Stimulated activated CD4-positive, alpha-beta T cell treated with anti-CD3 and anti-CD28 coated beads, Interleukin-4, amount 100 ng/mL, for 4 hours (primary cell): ENCODE data around the gene MAP4.
"Not testable (repeated sequence)": the region's sequence is repeated elsewhere in the genome, so short reads cannot be mapped to it uniquely, and the experiment has no call there.

Experiments used
- DNase-seq, 2 experiments: peaks; one replicate each; pipeline ENCODE4 v3.0.0-alpha.2; 2020

The MAP4 gene

GRCh38 chr3:48016301-48016973 is at the start of gene MAP4:
MAP4 (minus strand) TSS chr3:48016416; CDS start chr3:47998860, 17,556 bp downstream.
- no peak for DNase-seq

DNA sequence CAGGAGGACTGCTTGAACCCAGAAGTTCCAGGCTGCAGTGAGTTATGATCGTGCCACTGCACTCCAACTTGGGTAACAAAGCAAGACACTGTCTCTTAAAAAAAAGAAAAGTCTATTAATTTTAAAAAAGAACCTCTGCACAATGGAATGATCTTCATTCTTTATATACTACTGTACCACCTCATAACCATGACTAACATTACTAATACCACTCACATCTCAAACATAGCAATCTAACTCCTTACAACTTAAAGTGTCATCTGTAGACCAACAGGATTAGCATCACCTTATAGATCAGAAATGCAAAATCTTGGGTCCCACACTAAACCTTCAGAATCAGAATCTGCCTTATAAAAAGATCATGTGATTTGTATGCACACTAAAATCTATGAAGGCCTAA is 48.8 kb upstream of the MAP4 start:
- no peak for DNase-seq

GRCh38 chr3:48064292-48064829 is 48.1 kb upstream of the MAP4 start:
- no peak for DNase-seq

GRCh38 chr3:48061586-48061985 is 45.4 kb upstream of the MAP4 start:
- not testable (repeated sequence) for DNase-seq

- no peak for DNase-seq
Measured at GRCh38 chr3:48058091-48058490, 41.9 kb upstream of the MAP4 start.

DNA sequence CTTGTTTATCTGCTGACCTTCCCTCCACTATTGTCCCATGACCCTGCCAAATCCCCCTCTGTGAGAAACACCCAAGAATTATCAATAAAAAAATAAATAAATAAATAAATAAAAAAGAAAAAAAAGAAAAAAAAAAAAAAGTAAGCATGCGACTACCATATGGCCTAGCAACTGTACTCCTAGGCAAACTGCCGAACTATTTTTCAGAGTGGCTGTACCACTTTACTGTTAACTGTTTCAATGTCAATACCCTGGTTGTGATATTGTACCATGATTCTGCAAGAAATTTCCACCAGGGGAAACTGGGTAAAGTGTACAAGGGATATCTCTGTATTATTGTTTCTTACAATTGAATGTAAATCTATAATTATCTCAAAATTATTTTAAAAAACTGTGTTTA is 41.3 kb upstream of the MAP4 start:
- DNase-seq: no peak

DNA sequence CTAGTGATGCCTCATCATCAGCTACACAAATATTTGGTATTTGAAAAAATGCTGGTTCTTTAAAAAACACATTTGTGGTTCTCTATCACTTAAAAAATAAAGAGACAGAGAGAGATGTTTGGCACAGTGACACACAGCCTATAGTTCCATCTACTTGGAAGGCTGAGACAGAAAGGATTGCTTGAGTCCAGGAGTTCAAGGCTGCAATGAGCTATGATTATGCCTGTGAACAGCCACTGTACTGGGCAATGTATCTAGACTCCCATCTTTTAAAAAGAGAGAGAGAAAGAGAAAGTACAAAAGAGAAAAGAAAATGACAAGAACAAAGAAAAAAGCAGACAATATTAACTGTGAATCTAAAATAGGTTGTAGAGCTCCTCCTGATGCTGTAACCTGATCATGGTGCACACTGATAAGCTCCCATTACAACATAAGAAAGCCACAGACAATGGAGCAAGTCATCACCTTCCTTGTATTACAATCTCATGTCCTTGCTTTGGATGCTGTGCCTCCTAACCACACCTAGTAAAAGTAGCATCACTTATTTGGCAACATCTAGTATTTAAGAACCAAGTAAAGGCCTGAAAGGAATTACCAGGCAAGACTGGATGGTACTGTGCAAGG is 31.7 kb upstream of the MAP4 start:
- DNase-seq: no peak

DNA sequence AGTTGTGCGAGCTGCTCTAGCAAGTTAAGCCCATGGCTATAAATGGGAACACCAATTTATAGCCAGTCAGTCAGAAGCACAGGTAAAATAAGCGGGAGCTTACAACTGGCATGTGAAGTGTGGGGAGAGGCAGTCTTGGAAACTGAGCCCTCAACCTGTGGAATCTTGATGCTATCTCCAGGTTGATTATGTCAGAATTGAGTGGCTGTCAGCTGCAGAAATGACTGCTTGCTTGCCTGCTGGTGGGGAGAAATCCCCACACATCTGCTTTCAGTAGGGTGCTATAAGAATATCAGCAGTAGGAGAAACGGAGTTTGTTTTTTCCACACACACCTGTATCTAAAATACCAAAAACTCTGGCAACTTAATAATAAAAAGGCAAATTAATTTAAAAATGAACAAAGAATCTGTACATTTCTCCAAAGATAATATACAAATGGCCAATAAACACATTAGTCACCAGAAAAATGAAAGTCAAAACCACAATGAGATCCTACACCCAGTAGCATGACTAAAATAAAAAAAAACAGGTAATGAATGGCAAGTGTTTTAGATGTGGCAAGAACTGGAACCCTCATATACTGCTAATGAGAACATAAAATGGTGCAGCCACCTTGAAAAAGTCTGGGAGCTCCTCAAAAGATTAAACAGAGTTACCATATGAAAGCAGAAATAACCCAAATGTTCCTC is 26.0 kb upstream of the MAP4 start:
- no peak for DNase-seq

DNA sequence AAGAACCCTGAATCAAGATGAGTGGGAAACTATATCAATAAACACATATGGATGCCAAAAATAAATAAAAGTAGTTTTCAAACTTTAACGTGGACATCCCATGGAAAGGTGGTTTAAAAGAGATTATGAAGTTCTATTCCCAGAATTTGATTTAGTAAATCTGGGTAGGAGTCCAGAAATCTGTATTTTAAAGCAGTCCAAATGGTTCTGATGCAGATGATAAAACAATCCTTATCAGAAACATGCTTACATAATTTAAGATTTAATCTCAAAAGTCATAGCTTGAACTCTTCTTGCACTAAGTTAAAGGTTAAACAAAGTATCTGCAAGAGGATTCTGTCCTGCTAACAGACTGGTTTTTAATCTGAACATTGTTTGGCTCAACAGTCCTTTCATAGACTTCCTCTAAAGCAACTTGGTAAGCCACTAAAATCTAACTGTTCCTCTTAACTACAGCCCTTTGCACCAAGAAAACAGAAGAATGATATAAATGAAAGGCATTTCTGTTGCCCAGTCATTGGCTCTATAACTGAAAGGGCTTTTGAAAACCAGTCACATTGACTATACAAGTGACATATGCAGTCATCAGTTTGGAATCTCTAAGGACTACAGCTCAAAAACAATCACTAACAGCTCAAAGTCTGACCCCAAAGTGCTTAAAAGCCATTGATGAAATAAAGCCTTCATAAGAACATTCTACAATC is 23.4 kb upstream of the MAP4 start:
- no peak for DNase-seq

DNA sequence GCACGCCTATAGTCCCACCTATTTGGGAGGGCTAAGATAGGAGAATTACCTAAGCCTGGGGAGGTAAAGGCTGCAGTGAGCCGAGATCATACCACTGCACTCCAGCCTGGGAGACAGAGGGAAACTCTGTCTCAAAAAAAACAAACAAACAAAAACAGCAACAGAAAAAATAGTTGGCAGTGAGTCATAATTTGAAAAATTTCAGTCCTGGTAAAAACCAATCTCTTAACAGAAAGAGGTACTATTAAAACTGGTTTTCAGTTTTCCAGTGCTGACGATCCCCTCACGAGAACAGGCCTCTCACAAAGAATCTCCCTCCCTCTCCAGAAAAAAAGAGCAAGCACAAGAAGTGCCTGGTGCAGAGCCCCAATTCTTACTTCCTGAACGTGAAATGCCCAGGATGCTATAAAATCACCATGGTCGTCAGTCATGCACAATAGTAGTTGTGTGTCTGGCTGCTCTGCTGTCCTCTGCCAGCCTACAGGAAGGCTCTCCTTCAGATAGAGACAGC is 22.8 kb upstream of the MAP4 start:
- DNase-seq: no peak

DNA sequence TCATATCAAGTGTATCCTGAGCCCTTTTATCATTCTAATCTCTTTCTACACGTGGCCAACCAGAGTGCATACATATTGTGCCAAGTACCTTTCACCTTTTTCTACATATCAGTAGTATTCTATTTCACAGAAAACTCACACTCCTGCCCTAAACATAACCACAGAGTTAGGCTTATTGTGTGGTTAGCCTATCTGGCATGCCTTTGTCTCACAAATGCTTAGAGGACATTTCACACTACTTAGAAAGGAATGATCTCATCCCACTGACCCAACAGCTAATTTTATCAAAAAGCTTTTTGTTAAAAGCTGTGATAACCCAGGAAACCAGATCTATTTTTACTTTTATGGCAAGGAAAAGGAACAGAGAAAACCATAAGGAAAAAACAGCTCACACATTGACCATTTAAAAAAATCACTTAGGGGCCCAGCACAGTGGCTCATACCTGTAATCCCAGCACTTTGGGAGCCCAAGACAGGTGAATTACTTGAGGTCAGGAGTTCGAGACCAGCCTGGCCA is 17.8 kb upstream of the MAP4 start:
- no peak for DNase-seq

DNA sequence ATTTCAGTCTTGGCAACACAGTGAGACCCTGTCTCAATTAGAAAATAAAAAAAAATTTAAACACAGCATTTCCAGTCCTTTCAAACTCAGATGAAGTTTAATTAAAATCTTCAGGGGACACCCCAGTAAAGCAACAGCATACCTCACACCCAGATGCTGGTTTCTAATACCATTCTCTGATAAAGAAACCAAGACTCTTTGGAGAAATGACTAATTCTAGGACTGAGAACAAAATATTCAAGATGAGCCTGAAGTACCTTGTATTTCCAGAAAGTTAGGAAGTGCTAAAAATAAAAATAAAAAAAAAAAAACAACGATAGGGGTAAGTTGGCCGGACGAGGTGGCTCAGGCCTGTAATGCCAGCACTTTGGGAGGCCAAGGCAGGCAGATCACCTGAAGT is 14.0 kb upstream of the MAP4 start:
- no peak for DNase-seq

DNA sequence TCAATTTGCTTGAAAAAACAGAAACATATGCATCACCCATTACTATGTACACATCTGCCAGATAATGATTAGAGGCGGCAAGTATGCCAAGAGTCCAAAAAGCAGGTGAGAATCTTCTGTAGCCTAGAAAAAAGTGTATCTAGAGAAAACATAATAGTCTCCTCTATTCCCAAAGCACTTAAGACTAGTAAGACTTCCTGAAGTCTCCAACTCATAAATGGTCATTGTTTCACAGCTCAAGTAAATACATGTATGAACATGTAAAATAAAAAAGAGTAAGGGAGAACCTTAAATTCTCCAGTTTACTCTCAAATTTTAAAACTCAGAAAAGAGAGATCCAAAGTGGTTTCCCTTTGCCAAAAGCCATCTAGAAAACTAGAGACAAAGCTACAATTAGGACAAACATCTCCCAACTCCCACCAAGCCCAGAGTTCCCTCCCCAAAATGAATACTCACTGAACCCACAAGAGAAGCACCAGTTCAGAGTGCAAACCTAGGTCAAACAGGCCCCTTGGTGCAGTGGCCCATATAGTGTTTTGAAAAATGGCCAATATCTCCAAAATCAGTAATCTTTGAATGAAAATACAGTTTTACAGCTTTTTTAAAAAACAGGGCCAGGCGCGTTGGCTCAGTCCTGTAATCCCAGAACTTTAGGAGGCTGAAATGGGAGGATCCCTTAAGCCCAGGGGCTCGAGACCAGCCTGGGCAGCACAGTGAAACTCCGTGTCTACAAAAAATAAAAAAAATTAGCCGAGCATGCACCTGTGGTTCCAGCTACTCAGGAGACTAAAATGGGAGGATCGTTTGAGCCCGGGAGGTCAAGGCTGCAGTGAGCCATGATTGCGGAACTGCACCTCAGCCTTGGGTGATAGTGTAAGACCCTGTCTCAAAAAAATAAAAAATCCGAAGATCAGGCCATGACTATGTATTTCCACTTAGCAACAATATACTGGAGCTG is 11.0 kb upstream of the MAP4 start:
- DNase-seq: no peak

- no peak for DNase-seq
Measured at GRCh38 chr3:48026098-48026497, 9.9 kb upstream of the MAP4 start.

GRCh38 chr3:48024401-48024800 is 8.2 kb upstream of the MAP4 start:
- DNase-seq: no peak

GRCh38 chr3:48023377-48023776 is 7.2 kb upstream of the MAP4 start:
- no peak for DNase-seq

DNA sequence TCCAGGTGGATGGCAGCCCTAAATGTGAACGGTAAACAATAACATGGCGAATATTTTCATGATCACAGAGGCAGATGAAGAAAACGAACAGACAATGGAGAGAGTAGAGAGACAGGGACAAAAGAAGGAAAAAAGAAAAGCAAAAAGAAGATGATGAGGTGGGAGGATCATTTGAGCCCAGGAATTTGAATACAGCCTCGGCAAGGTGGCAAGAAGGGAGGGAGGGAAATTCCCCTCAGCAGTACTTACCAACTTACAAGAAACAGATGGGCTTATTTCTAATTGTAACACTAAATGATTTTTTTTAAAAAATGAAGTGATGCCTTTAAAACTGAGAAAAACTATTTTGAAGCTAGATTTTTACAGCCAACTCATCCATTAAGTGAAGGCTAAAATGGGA is 6.0 kb upstream of the MAP4 start:
- DNase-seq: no peak

- no peak for DNase-seq
Measured at GRCh38 chr3:48018841-48019240, 2.6 kb upstream of the MAP4 start.

GRCh38 chr3:48015431-48016180 is 610 bp downstream of the MAP4 start:
- DNase-seq: no peak

DNA sequence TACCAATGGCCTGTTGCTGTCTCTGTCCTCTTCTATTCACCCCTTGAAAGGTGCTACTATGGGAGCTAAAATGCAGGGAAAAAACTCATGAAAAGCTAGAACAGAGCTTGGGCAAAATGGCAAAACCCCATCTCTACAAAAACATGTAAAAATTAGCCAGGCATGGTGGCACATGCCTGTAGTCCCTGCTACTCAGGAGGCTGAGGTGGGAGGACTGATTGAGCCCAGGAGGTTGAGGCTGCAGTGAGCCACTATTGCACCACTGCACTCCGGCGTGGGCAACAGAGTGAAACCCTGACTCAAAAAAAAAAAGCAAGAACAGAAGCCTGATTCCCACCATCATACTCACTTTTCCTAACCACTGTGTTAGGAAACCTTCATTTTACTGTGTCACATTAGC is 1.9 kb downstream of the MAP4 start:
- DNase-seq: no peak
